Endothelial cell of umbilical vein (primary cell): ENCODE measurements around the gene ALLC. TPM values are rescaled to one million over a fixed set of nuclear protein-coding genes. Genes with fewer than 3 reads are reported as not detected.

Experiments used
- BruUV-seq: library from RNA; stranded (reverse); fragments of 400-500 nt; replicated peaks from 2 replicates; lab custom pipeline; 2021; lab: Mats Ljungman, UMichigan
- CTCF ChIA-PET: fragments of 300-600, 350-600 bp; sonication (Branson Sonifier 250); formaldehyde crosslinking; loops from one replicate; lab custom pipeline; 2021; ENCODE audit warnings: antibody characterized with exemption, inconsistent platforms; lab: Charles Lee
- POLR2A ChIA-PET: fragments of 300-600, 350-600 bp; sonication (Branson Sonifier 250); formaldehyde crosslinking; loops from one replicate; lab custom pipeline; 2021; ENCODE audit warnings: antibody characterized with exemption, inconsistent platforms; lab: Charles Lee
- DNase-seq: peaks from one replicate; pipeline ENCODE4 v3.0.0-alpha.2; 2011; ENCODE audit warnings: low read depth, low spot score
- FAIRE-seq: peaks from 2 replicates; lab custom pipeline; 2011; peaks lifted over from hg19 to GRCh38; lab: Jason Lieb, UNC
- H2AFZ ChIP-seq: 2 replicates; pipeline ENCODE4 v1.6.0; 2012; ENCODE audit warnings: low read depth, low read length, control low read depth, inconsistent platforms
- H3K27ac ChIP-seq: 2 replicates; pipeline ENCODE4 v1.5.1; 2011; ENCODE audit warnings: low read depth, mild to moderate bottlenecking, control low read depth, low read length, moderate library complexity; ENCODE audit not compliant: insufficient read depth
- H3K27me3 ChIP-seq, 2 experiments: 2 replicates each; pipeline versions ENCODE4 v1.6.0 to v1.6.1; 2011; ENCODE audit warnings: low read length in 2 of 2, mixed read lengths in 1 of 2; ENCODE audit not compliant: control insufficient read depth in 2 of 2, insufficient read depth in 2 of 2
- H3K36me3 ChIP-seq, 2 experiments: 2 replicates in 1 of 2; 3 replicates in 1 of 2; pipeline ENCODE4 v1.5.1; 2011; ENCODE audit warnings: low read length in 2 of 2, mild to moderate bottlenecking in 1 of 2, moderate library complexity in 1 of 2; ENCODE audit not compliant: control insufficient read depth in 2 of 2, insufficient read depth in 2 of 2; ENCODE audit errors: extremely low read depth in 1 of 2
- H3K4me1 ChIP-seq: 3 replicates; pipeline ENCODE4 v1.5.1; 2011; ENCODE audit warnings: mild to moderate bottlenecking, low read length; ENCODE audit not compliant: control insufficient read depth, insufficient read depth; ENCODE audit errors: extremely low read depth
- H3K4me2 ChIP-seq: 2 replicates; pipeline ENCODE4 v1.6.1; 2011; ENCODE audit warnings: low read length, control low read depth, mixed read lengths; ENCODE audit not compliant: insufficient read depth
- H3K4me3 ChIP-seq, 3 experiments: fragments of 200-600 bp in 1 of 3; sonication (generic), shearing (Covaris generic) in 1 of 3; replicated peaks in 1 of 3; 2 replicates each; pipeline ENCODE4 v1.5.1; 2011 to 2016; ENCODE audit warnings: control low read depth in 3 of 3, low read length in 3 of 3, mild to moderate bottlenecking in 2 of 3, inconsistent platforms in 1 of 3, low read depth in 1 of 3, moderate library complexity in 1 of 3; ENCODE audit not compliant: insufficient read depth in 1 of 3
- H3K79me2 ChIP-seq: 2 replicates; pipeline ENCODE4 v1.6.0; 2012; ENCODE audit warnings: low read length, inconsistent platforms; ENCODE audit not compliant: control insufficient read depth, insufficient read depth
- H3K9ac ChIP-seq: replicated peaks from 2 replicates; pipeline ENCODE3; 2011; ENCODE audit warnings: low read length, control low read depth; ENCODE audit not compliant: insufficient read depth; ENCODE audit errors: extremely low read depth
- H3K9me1 ChIP-seq: replicated peaks from 3 replicates; pipeline ENCODE4 v1.6.0; 2011; ENCODE audit warnings: mild to moderate bottlenecking, low read length; ENCODE audit not compliant: control insufficient read depth, insufficient read depth; ENCODE audit errors: extremely low read depth
- H3K9me3 ChIP-seq: replicated peaks from 2 replicates; pipeline ENCODE4 v1.5.1; 2012; ENCODE audit warnings: low read length, inconsistent platforms; ENCODE audit not compliant: control insufficient read depth, insufficient read depth
- H4K20me1 ChIP-seq: replicated peaks from 2 replicates; pipeline ENCODE3; 2011; ENCODE audit warnings: mild to moderate bottlenecking, low read length; ENCODE audit not compliant: control insufficient read depth, insufficient read depth; ENCODE audit errors: extremely low read depth
- EZH2 ChIP-seq: IDR thresholded peaks from 2 replicates; pipeline ENCODE4 v1.6.1; 2012; ENCODE audit warnings: borderline replicate concordance, low read depth, mild to moderate bottlenecking, moderate library complexity, low read length, inconsistent platforms; ENCODE audit not compliant: severe bottlenecking
- FOS ChIP-seq: IDR thresholded peaks from 2 replicates; pipeline ENCODE4 v1.6.1; 2011; ENCODE audit warnings: mild to moderate bottlenecking, low read length, moderate library complexity, borderline replicate concordance; ENCODE audit not compliant: insufficient read depth
- GATA2 ChIP-seq: IDR thresholded peaks from 2 replicates; pipeline ENCODE4 v1.7.0; 2011; ENCODE audit warnings: low read depth, mild to moderate bottlenecking, moderate library complexity, mixed read lengths, low read length; ENCODE audit not compliant: insufficient read length, insufficient read depth
- JUN ChIP-seq: IDR thresholded peaks from 2 replicates; pipeline ENCODE4 v1.6.1; 2011; ENCODE audit warnings: borderline replicate concordance, low read depth; ENCODE audit not compliant: insufficient read length, insufficient read depth
- MYC ChIP-seq: IDR thresholded peaks from one replicate; pipeline ENCODE4 v1.6.1; 2011; ENCODE audit warnings: mild to moderate bottlenecking, low read depth, low read length
- POLR2A ChIP-seq: IDR thresholded peaks from 2 replicates; pipeline ENCODE4 v1.6.1; 2012; ENCODE audit warnings: low read depth, mild to moderate bottlenecking, control low read depth, low read length
- POLR2AphosphoS5 ChIP-seq: IDR thresholded peaks from 2 replicates; pipeline ENCODE4 v1.6.1; 2012; ENCODE audit warnings: low read depth, mild to moderate bottlenecking, control low read depth, low read length, moderate library complexity; ENCODE audit not compliant: insufficient read depth
- dilution Hi-C: fragments of 300-500 bp; cut with MboI; formaldehyde crosslinking; loops from one replicate; pipeline ENCODE4 v1.15.0; 2019; ENCODE audit warnings: low sequenced_read_pairs; ENCODE audit not compliant: extremely low pct_ligation_motif_present
- intact Hi-C: fragments of 100-400 bp; cut with micrococcal nuclease; formaldehyde crosslinking; loops from one replicate; pipeline ENCODE4 v1.10.0; 2022
- polyA plus RNA-seq, 4 experiments: library from polyadenylated mRNA; depleted of rRNA in 3 of 4; stranded (reverse) in 3 of 4; unstranded in 1 of 4; fragments of >200 nt; gene quantifications; 2 replicates each; pipeline versions ENCODE4 v1.2.1 to v1.2.3, GENCODE V29; 2011 to 2012; ENCODE audit warnings: missing spikeins in 1 of 4
- total RNA-seq: library from RNA; stranded (reverse); gene quantifications from 2 replicates; pipeline ENCODE4 v1.2.3, GENCODE V29; 2021
- TF ChIP-seq, protein P1 (sequence below): IDR thresholded peaks from 2 replicates; pipeline ENCODE4 v1.6.1; 2011; ENCODE audit not compliant: insufficient read depth, insufficient read length
- TF ChIP-seq, protein P2 (sequence below), 2 donors: IDR thresholded peaks; 1 replicate in 1 of 2; 2 replicates in 1 of 2; pipeline ENCODE4 v1.5.1; 2011; ENCODE audit warnings: low read length in 2 of 2, mild to moderate bottlenecking in 2 of 2, moderate library complexity in 2 of 2, control low read depth in 1 of 2, inconsistent platforms in 1 of 2, low read depth in 1 of 2; ENCODE audit not compliant: insufficient read depth in 1 of 2; ENCODE audit errors: extremely low read depth in 1 of 2

The ALLC gene
- total and polyA plus RNA-seq, 2 donors (not counting 3 experiments of a cell fraction or from before 2014, with no cell fraction given), result not detected

DNA sequence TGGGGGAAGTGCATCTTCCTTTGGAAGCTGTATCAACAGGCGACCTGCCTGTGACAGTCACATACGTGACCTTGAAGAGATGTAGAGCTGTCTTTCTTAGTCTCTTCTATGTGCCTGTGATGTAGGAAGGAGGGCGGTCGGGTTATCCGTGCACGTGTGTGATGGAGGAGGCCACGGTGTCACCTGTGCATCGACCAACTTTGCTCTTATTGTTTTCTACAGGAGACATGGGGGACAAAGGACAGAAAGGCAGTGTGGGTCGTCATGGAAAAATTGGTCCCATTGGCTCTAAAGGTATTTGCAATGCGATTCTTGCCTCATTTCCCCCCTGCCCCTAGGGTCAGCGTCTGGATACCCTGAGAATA, 20.7 kb upstream of the ALLC start:
- Histone ChIP-seq H3K79me2 (no peaks in the 10 kb centered on the region), H3K4me3 (no peak overlapping the region), H4K20me1 (no peaks in the 10 kb centered on the region), H2AFZ (no peak overlapping the region), H3K9me3 (no peaks in the 10 kb centered on the region), H3K36me3 (no peaks in the 10 kb centered on the region), H3K27ac (no peak overlapping the region), H3K9ac (no peak overlapping the region), H3K4me1 (no peaks in the 10 kb centered on the region), H3K4me2 (no peak overlapping the region), H3K27me3 (no peaks in the 10 kb centered on the region), H3K9me1 (no peaks in the 10 kb centered on the region)
- dilution Hi-C loops, result no loop called here
- ChIA-PET POLR2A (no interaction called here), CTCF (interaction anchor here (1.2 kb wide), 1 partner anchor 9 kb away, joined by 3 read pairs; no protein-coding TSS in a partner anchor)
- TF ChIP-seq, protein P1, sequence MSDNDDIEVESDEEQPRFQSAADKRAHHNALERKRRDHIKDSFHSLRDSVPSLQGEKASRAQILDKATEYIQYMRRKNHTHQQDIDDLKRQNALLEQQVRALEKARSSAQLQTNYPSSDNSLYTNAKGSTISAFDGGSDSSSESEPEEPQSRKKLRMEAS, result no peak
- no peak for TF ChIP-seq POLR2A
- no peak for TF ChIP-seq GATA2
- TF ChIP-seq POLR2AphosphoS5, result no peak
- TF ChIP-seq, protein P2, sequence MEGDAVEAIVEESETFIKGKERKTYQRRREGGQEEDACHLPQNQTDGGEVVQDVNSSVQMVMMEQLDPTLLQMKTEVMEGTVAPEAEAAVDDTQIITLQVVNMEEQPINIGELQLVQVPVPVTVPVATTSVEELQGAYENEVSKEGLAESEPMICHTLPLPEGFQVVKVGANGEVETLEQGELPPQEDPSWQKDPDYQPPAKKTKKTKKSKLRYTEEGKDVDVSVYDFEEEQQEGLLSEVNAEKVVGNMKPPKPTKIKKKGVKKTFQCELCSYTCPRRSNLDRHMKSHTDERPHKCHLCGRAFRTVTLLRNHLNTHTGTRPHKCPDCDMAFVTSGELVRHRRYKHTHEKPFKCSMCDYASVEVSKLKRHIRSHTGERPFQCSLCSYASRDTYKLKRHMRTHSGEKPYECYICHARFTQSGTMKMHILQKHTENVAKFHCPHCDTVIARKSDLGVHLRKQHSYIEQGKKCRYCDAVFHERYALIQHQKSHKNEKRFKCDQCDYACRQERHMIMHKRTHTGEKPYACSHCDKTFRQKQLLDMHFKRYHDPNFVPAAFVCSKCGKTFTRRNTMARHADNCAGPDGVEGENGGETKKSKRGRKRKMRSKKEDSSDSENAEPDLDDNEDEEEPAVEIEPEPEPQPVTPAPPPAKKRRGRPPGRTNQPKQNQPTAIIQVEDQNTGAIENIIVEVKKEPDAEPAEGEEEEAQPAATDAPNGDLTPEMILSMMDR (IDR thresholded peaks at IDR 0.05; ENCODE audit: extremely low read depth in 1 of 2, insufficient read depth in 1 of 2, low read depth in 1 of 2, low read length in 2 of 2), result no peak
- TF ChIP-seq MYC, result no peak
- no peak for TF ChIP-seq EZH2
- TF ChIP-seq FOS, result no peak
- no peak for TF ChIP-seq JUN
- FAIRE-seq (no peak), DNase-seq (no peak)
- no TSS peak for BruUV-seq
- intact Hi-C loops, result no loop called here
